Astrocyte (in vitro differentiated cells and primary cell): Measurements from ENCODE around the gene CYP4F22.

Experiments used
- EZH2 ChIP-seq: IDR thresholded peaks from 2 replicates; pipeline ENCODE4 v1.6.1; 2012; ENCODE audit warnings: mild to moderate bottlenecking, low read length, inconsistent platforms; ENCODE audit not compliant: insufficient read depth
- TF ChIP-seq, protein P1 (sequence below): IDR thresholded peaks from 2 replicates; pipeline ENCODE4 v1.5.1; 2011; ENCODE audit warnings: low read depth, mild to moderate bottlenecking, inconsistent platforms, low read length, moderate library complexity; ENCODE audit not compliant: insufficient read depth

- TF ChIP-seq, protein P1, sequence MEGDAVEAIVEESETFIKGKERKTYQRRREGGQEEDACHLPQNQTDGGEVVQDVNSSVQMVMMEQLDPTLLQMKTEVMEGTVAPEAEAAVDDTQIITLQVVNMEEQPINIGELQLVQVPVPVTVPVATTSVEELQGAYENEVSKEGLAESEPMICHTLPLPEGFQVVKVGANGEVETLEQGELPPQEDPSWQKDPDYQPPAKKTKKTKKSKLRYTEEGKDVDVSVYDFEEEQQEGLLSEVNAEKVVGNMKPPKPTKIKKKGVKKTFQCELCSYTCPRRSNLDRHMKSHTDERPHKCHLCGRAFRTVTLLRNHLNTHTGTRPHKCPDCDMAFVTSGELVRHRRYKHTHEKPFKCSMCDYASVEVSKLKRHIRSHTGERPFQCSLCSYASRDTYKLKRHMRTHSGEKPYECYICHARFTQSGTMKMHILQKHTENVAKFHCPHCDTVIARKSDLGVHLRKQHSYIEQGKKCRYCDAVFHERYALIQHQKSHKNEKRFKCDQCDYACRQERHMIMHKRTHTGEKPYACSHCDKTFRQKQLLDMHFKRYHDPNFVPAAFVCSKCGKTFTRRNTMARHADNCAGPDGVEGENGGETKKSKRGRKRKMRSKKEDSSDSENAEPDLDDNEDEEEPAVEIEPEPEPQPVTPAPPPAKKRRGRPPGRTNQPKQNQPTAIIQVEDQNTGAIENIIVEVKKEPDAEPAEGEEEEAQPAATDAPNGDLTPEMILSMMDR, result no peak
- TF ChIP-seq EZH2, result no peak
Measured at GRCh38 chr19:15487038-15487437, 21.3 kb upstream of the CYP4F22 start.
